ENCODE measurements around the gene MEIG1. TPM values are rescaled to one million over a fixed set of nuclear protein-coding genes. Genes with fewer than 3 reads are reported as not detected.

Gene MEIG1
- total RNA-seq, 1 experiment from 2014 or later, result 0.54 TPM

GRCh38 chr10:14954934-14955333 is 4.3 kb upstream of the MEIG1 start:
- POLR2A ChIA-PET, result no interaction called here

GRCh38 chr10:14958872-14959220 is 342 bp upstream of the MEIG1 start:
- no peak for TF ChIP-seq POLR2AphosphoS5 (IDR thresholded peaks at IDR 0.05; ENCODE audit: low read depth, low read length)
- no peak for ATAC-seq
- intact Hi-C loops (cut with micrococcal nuclease; ENCODE audit: unreplicated experiment) (no loop called here), in situ Hi-C loops (cut with HindIII; ENCODE audit: low pct_unique_long_range_greater_than_20kb, low sequenced_read_pairs) (no loop called here)
- ChIA-PET POLR2A (interaction anchor here (0.6 kb wide), 1 partner anchor 135 kb away, joined by 7 read pairs; no protein-coding TSS in a partner anchor), CTCF (no interaction called here)
- H3K27me3 ChIP-seq (ENCODE audit: control insufficient read depth, insufficient read depth, low read length), result no peaks in the 10 kb centered on the region
- no peaks in the 10 kb centered on the region for H3K9me3 ChIP-seq (ENCODE audit: control insufficient read depth, insufficient read depth, low read depth, low read length)
- peak overlapping the region; percentile 98 for H3K27ac ChIP-seq (ENCODE audit: low read length)
- peak overlapping the region; percentile 67 to 75 for H3K4me3 ChIP-seq (ENCODE audit: low read depth in 2 of 2, low read length in 2 of 2)
- no TSS peak for BruUV-seq (replicated peaks)
- no peaks in the 10 kb centered on the region for H3K4me1 ChIP-seq (ENCODE audit: control insufficient read depth, insufficient read depth, low read length)
- H3K36me3 ChIP-seq (ENCODE audit: control insufficient read depth, insufficient read depth, low read length), result no peaks in the 10 kb centered on the region
- DNase-seq (ENCODE audit: low read depth, low spot score), result no peak

More at GRCh38 chr10:14954934-14955333, 4.3 kb upstream of the MEIG1 start:
- peak overlapping the region; percentile 78 to 86 for H3K4me3 ChIP-seq (ENCODE audit: low read depth in 2 of 2, low read length in 2 of 2)
- DNase-seq (ENCODE audit: low read depth, low spot score) (no peak), ATAC-seq (no peak)
- TF ChIP-seq, protein P1, sequence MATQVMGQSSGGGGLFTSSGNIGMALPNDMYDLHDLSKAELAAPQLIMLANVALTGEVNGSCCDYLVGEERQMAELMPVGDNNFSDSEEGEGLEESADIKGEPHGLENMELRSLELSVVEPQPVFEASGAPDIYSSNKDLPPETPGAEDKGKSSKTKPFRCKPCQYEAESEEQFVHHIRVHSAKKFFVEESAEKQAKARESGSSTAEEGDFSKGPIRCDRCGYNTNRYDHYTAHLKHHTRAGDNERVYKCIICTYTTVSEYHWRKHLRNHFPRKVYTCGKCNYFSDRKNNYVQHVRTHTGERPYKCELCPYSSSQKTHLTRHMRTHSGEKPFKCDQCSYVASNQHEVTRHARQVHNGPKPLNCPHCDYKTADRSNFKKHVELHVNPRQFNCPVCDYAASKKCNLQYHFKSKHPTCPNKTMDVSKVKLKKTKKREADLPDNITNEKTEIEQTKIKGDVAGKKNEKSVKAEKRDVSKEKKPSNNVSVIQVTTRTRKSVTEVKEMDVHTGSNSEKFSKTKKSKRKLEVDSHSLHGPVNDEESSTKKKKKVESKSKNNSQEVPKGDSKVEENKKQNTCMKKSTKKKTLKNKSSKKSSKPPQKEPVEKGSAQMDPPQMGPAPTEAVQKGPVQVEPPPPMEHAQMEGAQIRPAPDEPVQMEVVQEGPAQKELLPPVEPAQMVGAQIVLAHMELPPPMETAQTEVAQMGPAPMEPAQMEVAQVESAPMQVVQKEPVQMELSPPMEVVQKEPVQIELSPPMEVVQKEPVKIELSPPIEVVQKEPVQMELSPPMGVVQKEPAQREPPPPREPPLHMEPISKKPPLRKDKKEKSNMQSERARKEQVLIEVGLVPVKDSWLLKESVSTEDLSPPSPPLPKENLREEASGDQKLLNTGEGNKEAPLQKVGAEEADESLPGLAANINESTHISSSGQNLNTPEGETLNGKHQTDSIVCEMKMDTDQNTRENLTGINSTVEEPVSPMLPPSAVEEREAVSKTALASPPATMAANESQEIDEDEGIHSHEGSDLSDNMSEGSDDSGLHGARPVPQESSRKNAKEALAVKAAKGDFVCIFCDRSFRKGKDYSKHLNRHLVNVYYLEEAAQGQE (IDR thresholded peaks at IDR 0.05; ENCODE audit: insufficient read depth in 1 of 2, low read depth in 2 of 2, low read length in 1 of 2), result no peak
- TF ChIP-seq SIN3A (IDR thresholded peaks at IDR 0.05; ENCODE audit: borderline replicate concordance, insufficient read depth, low read depth, low read length) (no peak), CTCF (IDR thresholded peaks at IDR 0.05) (no peak), TCF7L2 (IDR thresholded peaks at IDR 0.05; ENCODE audit: low read depth, low read length) (no peak), POLR2AphosphoS5 (IDR thresholded peaks at IDR 0.05; ENCODE audit: low read depth, low read length) (no peak)
- no peaks in the 10 kb centered on the region for H3K27me3 ChIP-seq (ENCODE audit: control insufficient read depth, insufficient read depth, low read length)
- no peaks in the 10 kb centered on the region for H3K9me3 ChIP-seq (ENCODE audit: control insufficient read depth, insufficient read depth, low read depth, low read length)
- intact Hi-C loops (cut with micrococcal nuclease; ENCODE audit: unreplicated experiment) (no loop called here), in situ Hi-C loops (cut with HindIII; ENCODE audit: low pct_unique_long_range_greater_than_20kb, low sequenced_read_pairs) (no loop called here)
- CTCF ChIA-PET, result no interaction called here
- no TSS peak for BruUV-seq (replicated peaks)
- H3K4me1 ChIP-seq (ENCODE audit: control insufficient read depth, insufficient read depth, low read length), result no peaks in the 10 kb centered on the region; the same call in 1 of the 2 replicates
- no peaks in the 10 kb centered on the region; the same call in 1 of the 2 replicates for H3K36me3 ChIP-seq (ENCODE audit: control insufficient read depth, insufficient read depth, low read length)
- peak overlapping the region; percentile 91 for H3K27ac ChIP-seq (ENCODE audit: low read length)

- Histone ChIP-seq H3K27ac (ENCODE audit: low read length) (no peak overlapping the region), H3K9me3 (ENCODE audit: control insufficient read depth, insufficient read depth, low read depth, low read length) (no peaks in the 10 kb centered on the region), H3K4me3 (ENCODE audit: low read depth in 2 of 2, low read length in 2 of 2) (no peak overlapping the region), H3K27me3 (ENCODE audit: control insufficient read depth, insufficient read depth, low read length) (no peaks in the 10 kb centered on the region), H3K36me3 (ENCODE audit: control insufficient read depth, insufficient read depth, low read length) (no peaks in the 10 kb centered on the region), H3K4me1 (ENCODE audit: control insufficient read depth, insufficient read depth, low read length) (no peaks in the 10 kb centered on the region)
- CTCF ChIA-PET, result no interaction called here
- BruUV-seq (replicated peaks), result no TSS peak
- no peak for ATAC-seq
- DNase-seq (ENCODE audit: low read depth, low spot score), result no peak
- TF ChIP-seq, protein P1 (IDR thresholded peaks at IDR 0.05; ENCODE audit: insufficient read depth in 1 of 2, low read depth in 2 of 2, low read length in 1 of 2), result no peak
- TF ChIP-seq TCF7L2 (IDR thresholded peaks at IDR 0.05; ENCODE audit: low read depth, low read length) (no peak), SIN3A (IDR thresholded peaks at IDR 0.05; ENCODE audit: borderline replicate concordance, insufficient read depth, low read depth, low read length) (no peak), POLR2AphosphoS5 (IDR thresholded peaks at IDR 0.05; ENCODE audit: low read depth, low read length) (no peak), CTCF (IDR thresholded peaks at IDR 0.05) (no peak)
- intact Hi-C loops (cut with micrococcal nuclease; ENCODE audit: unreplicated experiment), result no loop called here
- POLR2A ChIA-PET, result no interaction called here
- in situ Hi-C loops (cut with HindIII; ENCODE audit: low pct_unique_long_range_greater_than_20kb, low sequenced_read_pairs), result no loop called here
Observed at GRCh38 chr10:14967897-14968296, 8.7 kb downstream of the MEIG1 start.
